ENCODE measurements around the gene CERS6.
"Not testable (repeated sequence)": the region's sequence is repeated elsewhere in the genome, so short reads cannot be mapped to it uniquely, and the experiment has no call there.

The CERS6 gene

DNA sequence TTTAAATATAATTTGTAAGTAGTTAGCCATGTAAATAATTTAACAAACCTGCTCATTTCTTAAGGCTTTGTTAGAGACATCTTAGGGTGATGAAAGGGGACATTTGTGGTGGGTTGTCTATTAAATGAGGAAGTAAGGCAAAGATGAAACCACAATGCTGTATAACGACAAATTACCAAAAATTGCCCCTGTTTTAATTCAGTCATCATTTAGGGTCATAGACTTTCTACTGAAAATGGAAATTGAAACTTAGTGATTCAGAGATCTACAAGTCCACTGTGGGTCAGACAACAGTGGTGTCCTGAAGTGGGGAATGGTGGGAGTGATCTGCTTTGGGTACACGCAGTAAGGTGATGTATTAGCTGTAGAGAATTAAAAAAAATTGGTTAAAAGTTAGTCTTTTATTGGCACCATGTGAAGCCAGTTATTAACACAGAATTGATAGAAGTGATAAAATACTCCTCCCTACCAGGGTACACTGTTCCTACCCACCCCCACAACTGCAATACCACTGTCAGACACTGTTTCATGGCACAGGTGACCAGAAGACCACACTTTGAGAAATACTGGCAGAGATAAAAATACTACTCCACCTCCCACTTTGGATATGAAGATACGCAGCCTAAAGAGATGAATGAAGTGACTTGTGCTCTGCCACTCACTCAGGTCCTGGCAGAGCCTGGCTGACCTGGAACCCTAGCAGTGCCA, 13.4 kb downstream of the CERS6 start:
- DNase-seq: no peak

DNA sequence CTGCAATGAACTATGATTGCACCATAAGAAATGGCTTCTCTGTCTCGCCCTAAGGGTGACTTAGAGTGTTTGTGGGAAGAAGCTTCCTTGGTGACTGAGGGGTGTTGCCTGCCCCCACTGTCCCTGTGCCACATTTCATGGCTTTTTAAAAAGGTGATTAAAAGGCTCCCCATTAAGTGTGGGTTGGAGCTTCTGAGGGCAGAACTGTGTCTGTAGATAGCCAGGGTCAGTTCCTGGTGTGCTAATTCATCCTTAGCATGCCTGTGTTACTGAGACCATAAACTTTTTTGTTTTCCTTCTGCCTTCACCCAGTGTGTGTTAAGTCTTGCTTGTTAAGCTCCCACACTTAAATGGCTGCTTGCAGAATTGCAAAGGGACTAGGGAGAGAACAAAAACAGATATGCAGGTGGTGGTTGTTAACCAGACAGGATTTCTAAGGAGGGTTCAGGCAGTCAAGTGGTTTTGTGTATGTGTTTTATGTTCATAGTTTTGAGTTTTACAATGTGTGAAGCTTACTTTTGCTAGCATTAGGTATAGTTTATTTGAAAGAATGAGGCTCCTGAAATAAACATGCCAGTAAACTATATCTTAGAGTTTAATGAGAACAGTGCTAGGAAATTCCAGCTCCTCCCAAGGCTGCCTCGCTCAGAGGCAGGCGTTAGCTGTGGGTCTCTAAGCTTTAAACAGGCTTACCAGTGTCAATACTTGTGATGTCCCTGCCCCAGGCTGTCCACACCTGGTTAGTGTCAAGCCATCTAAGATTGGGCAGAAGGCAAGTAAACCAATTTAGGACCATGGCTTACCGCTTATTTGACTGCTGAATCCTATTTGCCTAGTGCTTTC, 14.5 kb downstream of the CERS6 start:
- DNase-seq: peak; percentile 7

DNA sequence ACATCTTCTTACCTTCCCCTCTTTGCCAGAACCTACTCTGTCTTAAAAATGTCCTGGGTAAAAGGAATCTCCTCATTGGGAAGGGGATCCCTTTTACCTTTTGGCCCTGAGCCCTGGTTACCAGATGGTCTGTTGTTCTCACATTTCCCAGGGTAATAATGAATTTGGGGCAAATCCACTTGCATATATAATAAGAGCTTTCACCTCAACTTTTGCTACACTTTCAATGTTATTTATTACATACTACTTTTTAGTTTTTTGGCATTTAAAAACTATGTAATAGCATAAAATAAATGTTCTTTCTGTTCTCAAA, 15.0 kb downstream of the CERS6 start:
- no peak for DNase-seq

DNA sequence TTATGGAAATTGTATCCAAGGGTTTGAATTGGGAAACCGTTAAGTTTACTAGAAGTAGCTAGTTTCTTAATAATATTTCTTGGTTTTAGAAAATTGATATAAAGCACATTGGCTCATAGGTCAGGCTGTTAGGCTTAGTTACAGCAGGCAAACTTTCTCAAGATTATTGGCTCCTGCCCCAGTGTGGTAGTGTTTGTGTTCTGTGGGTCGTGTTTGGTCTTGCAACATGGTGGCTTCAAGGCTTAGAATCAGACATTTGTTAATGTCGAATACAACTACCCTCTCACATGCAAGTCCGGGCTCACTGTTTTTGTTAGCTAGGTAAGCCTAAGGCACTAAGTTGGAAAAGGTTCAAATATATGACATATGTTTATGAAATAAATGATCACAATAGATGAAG, 19.6 kb downstream of the CERS6 start:
- DNase-seq: no peak

DNA sequence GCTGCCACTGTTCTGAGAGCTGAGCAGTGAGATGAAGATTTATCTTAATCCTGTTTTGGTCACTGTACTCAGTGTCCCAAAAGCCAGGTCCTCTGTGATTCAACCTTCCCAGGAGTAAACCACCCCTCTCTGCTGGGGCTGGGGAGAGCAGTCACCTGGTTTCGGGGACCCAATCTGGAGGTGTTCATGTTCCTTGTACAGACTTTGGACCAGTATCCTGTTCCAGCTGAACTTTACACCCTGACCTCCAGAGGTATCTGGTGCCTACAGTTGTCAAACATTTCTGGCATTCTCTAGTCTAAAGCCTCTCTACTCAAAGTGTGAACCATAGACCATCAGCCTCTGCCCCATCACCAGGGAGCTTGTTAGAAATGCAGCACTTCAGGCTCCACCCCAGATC, 22.1 kb downstream of the CERS6 start:
- no peak for DNase-seq

DNA sequence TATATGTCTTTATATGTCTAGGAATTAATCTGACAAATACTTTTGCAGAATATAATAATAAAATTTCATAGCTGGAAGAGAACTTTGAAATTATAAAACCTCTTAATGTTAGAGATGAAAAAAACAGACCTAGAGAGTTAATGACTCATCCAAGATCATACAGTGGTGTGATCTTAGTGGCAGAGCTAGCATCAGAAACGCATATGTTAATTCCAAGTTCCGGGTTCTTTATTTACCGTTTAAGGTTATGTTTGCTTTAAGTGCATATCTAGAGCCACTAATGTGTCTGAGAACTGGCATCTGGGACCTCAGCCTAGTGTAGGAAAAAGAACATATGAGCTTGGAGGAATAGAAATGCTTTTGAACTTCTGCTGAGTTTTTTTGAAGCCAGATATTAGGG, 24.3 kb downstream of the CERS6 start:
- no peak for DNase-seq

DNA sequence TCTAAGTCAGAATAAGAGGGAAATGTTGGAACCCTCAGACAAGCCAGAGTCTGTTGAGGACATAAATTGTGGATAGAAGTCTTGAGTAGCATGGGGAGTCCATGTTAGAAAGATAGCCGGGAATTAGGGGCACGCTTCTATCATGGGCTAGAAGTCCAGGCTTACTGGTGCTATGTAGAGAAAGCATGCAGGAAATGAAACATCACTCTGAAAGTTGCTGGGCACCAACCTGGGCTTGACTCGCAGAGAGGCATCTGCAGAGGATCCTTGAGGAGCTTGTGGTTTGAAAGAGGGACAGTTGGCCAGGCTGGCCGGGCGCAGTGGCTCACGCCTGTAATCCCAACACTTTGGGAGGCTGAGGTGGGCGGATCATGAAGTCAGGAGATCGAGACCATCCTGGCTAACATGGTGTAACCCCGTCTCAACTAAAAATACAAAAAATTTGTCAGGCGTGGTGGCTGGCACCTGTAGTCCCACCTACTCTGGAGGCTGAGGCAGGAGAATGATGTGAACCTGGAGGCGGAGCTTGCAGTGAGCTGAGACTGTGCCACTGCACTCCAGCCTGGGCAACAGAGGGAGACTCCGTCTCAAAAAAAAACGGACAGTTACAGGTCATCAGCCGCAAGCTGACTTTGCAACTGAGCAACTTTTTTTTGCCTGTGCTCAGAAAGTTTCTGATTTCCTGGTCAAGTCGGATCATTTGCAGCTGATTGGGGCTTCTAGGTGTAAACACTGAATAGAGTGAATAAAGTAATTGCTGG, 24.9 kb downstream of the CERS6 start:
- no peak for DNase-seq

DNA sequence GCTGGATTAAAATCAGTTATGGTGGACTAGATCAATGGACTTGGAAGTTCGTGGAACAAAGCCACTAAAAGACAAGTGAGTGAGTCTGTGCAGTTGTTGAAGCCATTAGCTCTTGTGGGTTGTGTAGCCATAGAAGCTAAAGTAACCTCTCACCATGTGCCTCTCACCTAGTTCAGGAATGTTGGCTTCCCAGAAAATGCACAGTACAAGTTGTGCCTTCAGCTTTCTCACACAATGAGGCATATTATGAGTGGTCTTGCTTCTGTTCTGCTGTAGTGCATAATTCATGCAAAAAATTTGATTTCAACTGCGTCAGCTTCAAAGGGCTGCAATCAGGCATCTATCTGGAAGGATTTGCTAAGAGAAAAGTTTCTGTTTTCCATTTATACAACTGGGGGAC, 26.2 kb downstream of the CERS6 start:
- DNase-seq: no peak

DNA sequence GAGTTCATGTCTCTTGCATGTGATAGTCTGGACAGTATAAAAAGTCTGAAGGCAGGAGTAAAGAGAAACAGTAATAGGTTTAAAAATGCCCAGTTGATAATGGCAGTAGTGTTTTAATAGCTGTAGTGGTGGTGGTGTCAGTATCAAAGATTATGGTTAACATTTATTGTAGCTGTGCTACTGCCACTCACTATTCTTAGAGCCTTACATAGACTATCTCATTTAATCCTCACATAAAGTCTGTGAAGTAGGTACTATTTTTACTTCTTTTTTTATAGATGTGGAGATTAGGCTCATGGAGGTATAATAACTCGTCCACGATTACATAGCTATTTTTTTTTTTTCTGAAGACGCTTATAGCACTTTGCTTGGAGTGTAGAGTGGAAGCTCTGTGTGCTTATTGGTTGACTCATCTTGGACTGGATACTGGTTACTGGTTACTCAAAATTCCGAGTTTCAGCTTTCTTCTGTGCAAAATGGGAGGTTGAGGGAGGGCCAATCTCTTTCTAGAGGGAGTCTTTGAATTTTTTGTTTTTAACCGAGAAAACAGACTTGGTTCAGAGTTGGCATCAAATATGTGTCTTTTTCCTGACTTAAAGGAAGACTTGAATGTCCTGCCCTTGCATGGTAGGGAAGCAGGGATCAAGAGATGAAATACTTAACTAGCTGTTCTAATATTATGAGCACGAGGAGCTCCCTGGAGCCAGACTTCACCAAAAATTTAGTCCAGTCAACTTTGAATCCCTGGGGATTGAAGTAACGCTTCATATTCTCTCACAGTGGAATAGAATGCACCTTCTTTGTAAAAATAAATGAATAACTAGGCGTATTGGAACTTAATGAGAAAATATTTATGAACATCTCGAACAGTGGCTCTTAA, 27.1 kb downstream of the CERS6 start:
- no peak for DNase-seq

DNA sequence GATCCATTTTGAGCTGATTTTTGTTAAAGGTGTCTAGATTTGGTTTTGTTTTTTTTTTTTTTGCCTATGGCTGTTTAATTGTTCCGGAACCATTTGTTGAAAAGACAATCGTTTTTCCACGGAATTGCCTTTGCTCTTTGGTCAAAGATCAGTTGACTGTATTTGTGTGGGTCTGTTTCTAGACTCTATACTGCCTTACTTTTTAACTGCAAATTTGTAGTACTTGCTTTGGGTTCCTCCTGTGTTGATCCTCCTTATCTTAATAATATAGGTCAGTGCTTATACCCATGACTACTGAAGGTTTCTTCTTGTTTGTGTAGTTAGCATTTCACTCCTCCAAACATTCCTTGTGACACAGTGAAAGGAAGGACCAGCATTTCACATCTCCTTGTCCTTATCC, 30.4 kb downstream of the CERS6 start:
- DNase-seq: no peak

DNA sequence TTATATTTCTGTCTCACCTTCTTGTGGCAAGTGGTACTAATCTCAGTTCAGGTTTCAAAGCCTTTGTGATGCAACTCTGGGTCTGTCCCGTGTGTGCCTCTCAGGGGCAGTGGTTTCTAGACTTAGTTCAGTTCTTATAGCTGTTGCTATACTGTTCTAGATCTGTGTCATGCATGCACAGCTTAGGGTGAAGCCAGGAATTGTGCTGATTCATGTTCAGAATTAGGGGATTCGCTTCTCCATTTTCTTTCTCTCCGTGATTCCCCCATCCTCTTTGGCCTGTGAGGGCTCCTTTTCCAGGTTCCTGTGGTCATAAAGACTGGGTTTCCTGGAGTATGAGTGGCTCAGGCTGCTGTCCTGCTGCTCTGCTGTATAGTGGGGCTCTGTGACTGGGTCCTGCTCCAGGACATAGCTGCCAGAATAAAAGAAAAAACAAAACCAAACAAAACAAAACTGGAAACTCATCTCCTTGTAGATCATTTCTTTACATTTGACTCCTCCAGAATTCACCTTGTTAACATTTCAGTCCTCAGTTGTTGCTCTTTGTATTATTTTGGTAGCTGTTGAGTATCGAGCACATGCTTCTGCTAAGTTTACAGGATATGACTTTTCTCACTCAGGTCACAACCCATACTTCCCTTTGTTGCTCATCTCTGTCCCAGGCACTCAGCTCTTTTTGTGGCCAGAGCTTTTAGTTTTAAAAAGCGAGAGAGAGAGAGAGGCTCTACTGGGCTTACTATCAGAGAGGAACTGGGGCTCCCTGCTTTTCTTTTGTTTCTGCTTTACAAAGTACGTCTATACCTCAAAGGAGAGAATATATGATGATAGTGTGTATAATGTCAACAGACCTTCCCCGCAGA, 34.2 kb downstream of the CERS6 start:
- DNase-seq: no peak

DNA sequence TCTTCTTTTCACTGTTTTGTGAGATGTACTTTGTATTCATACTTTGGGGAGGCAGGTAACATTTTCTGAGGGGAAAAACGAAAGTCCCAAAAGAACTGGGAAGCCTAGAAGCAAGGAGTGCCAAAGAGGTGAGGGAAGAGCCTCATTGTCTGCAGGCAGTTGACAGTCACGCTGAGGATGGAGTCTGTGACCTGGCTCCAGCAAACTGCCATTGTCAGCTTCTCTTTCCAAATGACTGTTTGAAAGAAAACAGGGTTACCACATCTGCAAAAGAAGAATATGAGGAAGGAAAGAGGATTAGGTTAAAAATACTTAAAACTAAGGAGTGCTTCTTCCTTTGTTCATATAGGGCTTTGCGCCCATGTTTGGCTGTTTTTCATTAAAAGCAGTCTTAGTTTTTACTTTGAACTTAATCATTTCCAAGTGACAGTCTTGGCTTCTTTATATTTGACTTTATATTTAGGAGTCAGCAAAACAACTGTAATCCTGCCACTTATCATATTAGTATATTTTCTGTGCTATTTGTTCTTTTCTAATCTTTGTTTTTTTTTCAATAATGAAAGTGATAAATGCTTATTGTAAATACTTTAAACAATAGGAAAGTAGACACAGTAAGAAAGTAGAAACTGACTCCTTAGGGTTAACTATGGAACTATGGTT, 35.0 kb downstream of the CERS6 start:
- no peak for DNase-seq

DNA sequence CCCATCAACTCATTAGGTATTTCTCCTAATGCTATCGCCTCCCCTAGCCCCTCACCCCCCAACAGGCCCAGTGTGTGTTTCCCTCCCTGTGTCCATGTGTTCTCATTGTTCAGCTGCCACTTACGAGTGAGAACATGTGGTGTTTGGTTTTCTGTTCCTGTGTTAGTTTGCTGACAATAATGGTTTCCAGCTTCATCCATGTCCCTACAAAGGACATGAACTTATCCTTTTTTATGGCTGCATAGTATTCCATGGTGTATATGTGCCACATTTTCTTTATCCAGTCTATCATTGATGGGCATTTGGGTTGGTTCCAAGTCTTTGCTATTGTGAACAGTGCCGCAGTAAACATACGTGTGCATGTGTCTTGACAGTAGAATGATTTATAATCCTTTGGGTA, 35.7 kb downstream of the CERS6 start:
- not testable (repeated sequence) for DNase-seq

DNA sequence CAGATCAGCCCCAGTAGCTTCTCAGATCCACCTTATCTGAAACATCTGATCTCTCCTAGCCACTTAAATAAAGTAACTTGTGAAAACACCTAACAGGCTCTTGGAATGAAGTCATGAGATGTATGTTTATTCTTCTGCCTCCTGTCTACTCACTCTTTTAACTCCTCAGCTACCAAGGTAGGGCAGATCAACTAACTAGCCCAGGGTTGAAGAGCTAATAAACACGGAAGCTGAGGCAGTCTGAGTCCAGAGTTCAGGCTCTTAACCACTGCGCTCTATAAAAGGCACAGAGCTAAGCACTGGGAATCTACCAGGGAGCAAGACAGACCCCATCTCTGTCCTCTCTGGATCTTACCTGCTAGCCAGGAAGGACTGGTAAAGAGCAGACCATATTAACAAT, 37.1 kb downstream of the CERS6 start:
- DNase-seq: not testable (repeated sequence)

DNA sequence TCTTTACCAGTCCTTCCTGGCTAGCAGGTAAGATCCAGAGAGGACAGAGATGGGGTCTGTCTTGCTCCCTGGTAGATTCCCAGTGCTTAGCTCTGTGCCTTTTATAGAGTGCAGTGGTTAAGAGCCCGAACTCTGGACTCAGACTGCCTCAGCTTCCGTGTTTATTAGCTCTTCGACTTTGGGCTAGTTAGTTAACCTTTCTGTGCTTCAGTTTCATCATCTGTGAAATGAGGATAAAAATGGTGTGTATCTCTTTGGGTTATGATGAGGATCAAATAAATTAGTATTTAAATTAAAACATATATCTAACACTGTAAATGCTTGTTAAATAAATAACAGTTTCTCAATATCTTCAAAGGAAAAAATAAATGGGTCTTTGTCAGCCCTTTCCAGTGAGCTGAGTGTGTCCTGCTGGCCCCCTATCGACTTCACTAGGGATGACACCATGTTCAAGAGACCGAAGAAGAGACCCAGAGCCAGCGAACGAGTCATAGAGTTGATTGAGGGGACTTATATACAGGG, 38.2 kb downstream of the CERS6 start:
- no peak for DNase-seq

DNA sequence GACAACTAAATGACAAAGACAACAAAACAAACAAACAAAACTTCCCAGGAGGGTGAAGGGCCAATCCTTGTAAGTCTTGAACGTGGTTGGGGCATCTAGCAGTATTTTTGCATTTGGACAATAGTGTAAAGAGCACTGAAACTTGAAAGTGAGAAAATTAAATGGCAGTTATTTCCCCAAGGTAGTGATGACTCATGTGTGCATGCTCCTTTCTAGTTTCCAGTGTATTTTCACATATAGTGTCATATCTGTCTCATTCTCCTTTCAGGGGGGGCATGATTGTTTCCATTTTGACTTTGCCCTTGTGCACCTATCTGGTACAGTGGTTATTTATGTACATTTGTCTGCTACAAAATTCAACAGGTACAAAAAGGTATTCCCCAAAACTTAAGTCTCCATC, 39.5 kb downstream of the CERS6 start:
- DNase-seq: no peak

DNA sequence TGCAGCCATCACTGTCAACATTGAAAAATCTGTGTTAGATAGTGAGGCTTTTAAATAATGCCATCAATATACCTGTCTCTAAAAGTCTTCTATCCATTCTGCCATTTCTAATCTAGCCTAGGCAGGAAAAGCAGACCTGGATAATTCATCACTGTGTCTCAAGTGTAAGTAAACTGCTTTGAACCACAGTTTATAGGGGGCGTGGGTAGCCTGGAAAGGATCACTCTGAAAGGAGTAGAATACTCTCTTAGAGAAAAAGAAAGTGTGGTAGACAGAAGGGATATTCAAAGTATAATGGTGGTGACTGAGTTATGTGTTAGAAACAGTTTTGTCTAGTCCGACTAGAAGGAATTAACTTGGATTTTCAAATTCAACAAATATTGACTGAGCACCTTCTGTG, 40.8 kb downstream of the CERS6 start:
- no peak for DNase-seq

DNA sequence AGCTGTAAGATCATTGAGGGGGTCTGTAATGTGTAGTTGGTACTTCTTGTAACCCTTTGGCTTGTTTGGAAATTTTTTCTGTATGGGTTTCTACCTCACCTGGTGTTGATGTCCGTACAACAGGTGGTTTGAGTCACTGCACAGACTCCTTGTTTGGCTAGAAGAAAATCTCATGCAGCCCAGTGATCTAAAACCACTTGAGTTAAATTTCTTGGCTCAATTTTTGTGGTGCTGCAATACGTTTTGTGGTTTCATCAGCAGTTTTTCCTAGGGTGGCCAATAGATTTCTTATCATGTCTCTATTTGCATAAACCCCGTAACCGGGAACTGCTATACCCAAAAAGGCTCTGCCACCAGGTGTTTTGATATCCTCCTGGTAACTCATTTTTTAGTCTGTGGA, 43.4 kb downstream of the CERS6 start:
- no peak for DNase-seq

DNA sequence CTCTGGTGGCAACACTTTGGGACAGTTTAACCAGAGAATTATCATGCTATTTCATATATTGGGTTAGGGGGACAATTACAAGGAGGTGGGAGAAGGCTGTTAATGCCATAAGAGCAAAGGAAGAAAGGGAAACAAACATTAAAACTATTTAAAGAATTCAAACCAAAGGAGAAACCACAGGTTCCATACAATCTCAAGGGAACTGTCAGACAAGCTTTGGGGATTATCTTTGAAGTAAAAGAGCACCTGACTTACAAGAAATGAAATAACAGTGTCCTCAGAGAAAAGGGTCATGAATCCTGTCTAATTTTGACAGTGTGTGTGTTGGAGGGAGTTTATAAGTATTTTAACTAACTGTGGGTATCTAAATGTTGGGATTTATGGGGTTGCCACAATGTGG, 44.4 kb downstream of the CERS6 start:
- DNase-seq: no peak

DNA sequence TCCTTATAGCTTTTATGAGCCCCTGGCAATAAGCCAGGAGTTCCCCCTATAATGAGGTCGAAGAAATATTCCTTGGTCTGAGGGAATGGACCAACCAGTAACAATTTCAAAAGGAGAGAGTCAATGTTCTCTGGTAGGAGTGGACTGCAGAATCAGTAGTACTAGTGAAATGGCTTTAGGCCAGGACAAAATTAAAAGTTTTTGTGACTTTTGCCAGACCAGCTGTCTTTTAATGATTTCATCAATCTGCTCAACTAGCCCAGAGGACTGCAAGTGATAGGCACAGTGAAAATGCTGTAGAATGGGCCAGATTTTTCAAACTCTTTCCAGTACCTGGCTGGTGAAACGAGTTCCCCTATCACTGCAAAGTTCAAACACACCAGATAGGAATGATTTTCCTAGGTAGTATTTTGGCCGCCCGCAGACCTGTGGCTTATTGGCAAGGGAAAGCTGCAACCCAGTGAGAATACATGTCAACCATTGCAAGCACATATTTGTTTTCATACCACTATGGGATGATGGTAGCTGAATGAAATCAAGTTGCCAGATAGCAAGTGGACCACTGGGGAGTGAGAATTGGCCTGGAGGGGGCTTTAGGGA, 45.5 kb downstream of the CERS6 start:
- no peak for DNase-seq

DNA sequence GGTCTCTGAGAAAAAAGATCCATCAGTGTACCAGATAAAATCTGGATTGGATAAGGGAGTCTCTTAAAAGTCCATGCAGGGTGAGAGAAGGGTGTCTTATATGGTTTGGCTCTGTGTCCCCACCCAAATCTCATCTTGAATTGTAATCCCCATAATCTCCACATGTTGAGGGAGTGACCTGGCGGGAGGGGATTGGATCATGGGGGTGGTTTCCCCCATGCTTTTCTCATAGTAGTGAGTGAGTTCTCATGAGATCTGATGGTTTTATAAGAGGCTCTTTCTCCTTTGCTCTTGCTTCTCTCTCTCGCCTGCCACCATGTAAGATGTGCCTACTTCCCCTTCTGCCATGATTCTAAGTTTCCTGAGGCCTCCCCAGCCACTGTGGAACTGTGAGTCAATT, 46.8 kb downstream of the CERS6 start:
- not testable (repeated sequence) for DNase-seq
